Esophagus (tissue), 2 donors: ENCODE measurements around the gene ZBTB25. TPM values are rescaled to one million over a fixed set of nuclear protein-coding genes. Genes with fewer than 3 reads are reported as not detected.

ENCODE experiments used
- H3K27ac ChIP-seq, 2 donors: one replicate each; pipeline ENCODE4 v1.5.1; 2013; ENCODE audit warnings: low read depth in 2 of 2, mild to moderate bottlenecking in 2 of 2, inconsistent platforms in 1 of 2, low read length in 1 of 2, moderate library complexity in 1 of 2
- H3K27me3 ChIP-seq, 2 donors: one replicate each; pipeline ENCODE4 v1.6.1; 2013; ENCODE audit warnings: low read length in 2 of 2, control low read depth in 1 of 2, mild to moderate bottlenecking in 1 of 2; ENCODE audit not compliant: insufficient read depth in 2 of 2, control insufficient read depth in 1 of 2
- H3K36me3 ChIP-seq, 2 donors: one replicate each; pipeline ENCODE4 v1.6.1; 2013; ENCODE audit warnings: low read length in 1 of 2; ENCODE audit not compliant: control insufficient read depth in 2 of 2, insufficient read depth in 2 of 2
- H3K4me1 ChIP-seq, 2 donors: one replicate each; pipeline ENCODE4 v1.6.1; 2013; ENCODE audit warnings: low read length in 1 of 2; ENCODE audit not compliant: control insufficient read depth in 2 of 2, insufficient read depth in 2 of 2
- H3K4me3 ChIP-seq, 2 donors: one replicate each; pipeline ENCODE4 v1.5.1; 2013; ENCODE audit warnings: low read length in 2 of 2, mild to moderate bottlenecking in 2 of 2, low read depth in 1 of 2, moderate library complexity in 1 of 2
- H3K9me3 ChIP-seq, 2 donors: one replicate each; pipeline ENCODE4 v1.6.1; 2013; ENCODE audit warnings: mild to moderate bottlenecking in 2 of 2, low read depth in 1 of 2, low read length in 1 of 2, moderate library complexity in 1 of 2; ENCODE audit not compliant: control insufficient read depth in 2 of 2, insufficient read depth in 1 of 2
- WGBS, 2 donors: extraction: QIAGEN DNeasy Blood & Tissue Kit; methylation state at CpG; one replicate each; pipeline ENCODE4 v1.1.7; 2013; 5-methylcytosine and 5-hydroxymethylcytosine counted together
- polyA plus RNA-seq, 2 donors: library from polyadenylated mRNA; stranded (reverse); fragments of 200-250 nt; gene quantifications; one replicate each; pipeline ENCODE4 v1.2.3, GENCODE V29; 2013
- donor health status: healthy with polysubstance abuse.
- donor health status: Bipolar disorder and iron deficiency.

ZBTB25 gene
- polyA plus RNA-seq, 2 donors = 1.7 to 2.7 TPM

DNA sequence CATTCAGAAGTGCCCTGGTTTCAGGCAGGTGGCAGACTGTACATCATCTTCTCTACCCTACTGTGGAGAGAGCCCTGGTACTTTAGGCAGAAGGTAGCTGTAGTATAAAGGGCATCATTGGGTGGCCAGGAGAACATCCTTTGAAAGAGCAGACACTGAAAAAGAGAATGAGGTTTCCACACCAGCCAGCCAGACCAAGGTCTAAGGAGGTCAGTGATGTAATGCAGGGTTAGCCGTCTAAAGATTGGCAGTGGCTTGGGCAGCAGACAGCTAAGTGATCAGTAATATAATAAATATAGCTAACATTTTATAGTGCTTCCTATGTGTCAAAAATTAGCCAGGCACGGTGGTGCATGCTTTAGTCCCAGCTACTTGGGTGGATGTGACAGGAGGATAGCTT is 12.0 kb downstream of the ZBTB25 start:
- 83 to 86% methylated on average over 2 of the region's 2 CpGs for WGBS, 2 donors
- Histone ChIP-seq H3K27ac (no peak overlapping the region), H3K9me3 (no peaks in the 10 kb centered on the region), H3K4me1 (no peaks in the 10 kb centered on the region), H3K36me3 (peaks cover 6 to 13% of the 10 kb centered on the region in 2 donors), H3K4me3 (no peak overlapping the region), H3K27me3 (no peaks in the 10 kb centered on the region)

- Histone ChIP-seq H3K9me3 (no peaks in the 10 kb centered on the region), H3K36me3 (peaks cover 6 to 13% of the 10 kb centered on the region in 2 donors), H3K4me1 (no peaks in the 10 kb centered on the region), H3K27ac (no peak overlapping the region), H3K27me3 (no peaks in the 10 kb centered on the region), H3K4me3 (no peak overlapping the region)
- 80 to 86% methylated on average over 5 of the region's 5 CpGs for WGBS, 2 donors
Observed at GRCh38 chr14:64488590-64489099, 15.0 kb downstream of the ZBTB25 start.

DNA sequence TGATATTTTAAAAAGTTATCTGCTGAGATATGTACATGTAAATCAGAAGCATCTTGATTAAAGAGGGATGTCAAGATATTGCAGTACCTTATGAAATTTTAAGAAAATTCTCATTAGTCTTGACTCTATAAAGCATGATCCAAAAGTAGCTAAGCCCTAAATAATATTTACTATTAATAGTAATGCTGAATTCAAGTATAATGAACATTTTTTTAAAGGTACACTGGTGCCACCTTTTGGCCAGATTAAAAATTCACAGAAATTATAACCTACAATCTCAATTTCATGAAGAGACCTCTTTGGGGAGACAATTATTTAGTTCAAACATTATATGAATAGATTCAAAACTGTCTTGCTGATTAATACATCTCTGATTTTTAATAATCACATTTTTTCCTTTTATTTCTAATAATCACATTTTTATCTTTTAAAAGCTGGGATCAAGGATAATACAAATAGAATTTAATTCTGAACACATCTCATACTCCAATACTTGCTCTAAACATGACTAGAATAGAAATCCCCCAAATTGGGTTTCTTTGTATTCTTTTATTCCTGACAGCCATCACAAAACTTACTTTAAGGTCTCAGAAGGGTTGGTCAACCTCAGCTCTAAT is 24.9 kb downstream of the ZBTB25 start:
- no peak overlapping the region for H3K4me3 ChIP-seq
- no peak overlapping the region for H3K27ac ChIP-seq
- peaks cover 0 to 2% of the 10 kb centered on the region in 2 donors for H3K4me1 ChIP-seq
- H3K27me3 ChIP-seq = no peaks in the 10 kb centered on the region
- peaks cover 0 to 2% of the 10 kb centered on the region in 2 donors for H3K36me3 ChIP-seq
- no peaks in the 10 kb centered on the region for H3K9me3 ChIP-seq

DNA sequence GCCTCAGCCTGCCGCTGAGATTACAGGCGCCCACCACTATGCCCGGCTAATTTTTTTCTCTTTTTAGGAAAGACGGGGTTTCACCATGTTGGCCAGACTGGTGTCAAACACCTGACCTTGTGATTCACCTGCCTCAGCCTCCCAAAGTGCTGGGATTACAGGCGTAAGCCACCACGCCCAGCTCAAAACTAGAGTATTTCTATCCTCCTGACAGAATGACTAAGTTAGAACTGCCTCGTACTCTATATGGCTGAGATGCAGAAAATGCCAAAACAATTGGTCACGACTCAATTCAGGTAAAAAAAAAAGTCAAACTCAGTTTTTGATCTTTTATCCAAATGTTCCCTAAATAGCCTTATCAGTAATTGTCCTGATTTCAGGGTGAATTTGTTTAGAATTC is 27.2 kb downstream of the ZBTB25 start:
- Histone ChIP-seq H3K27ac (no peak overlapping the region), H3K36me3 (peaks cover 0 to 2% of the 10 kb centered on the region in 2 donors)
- WGBS, 2 donors = 86 to 91% methylated on average over 8 of the region's 8 CpGs

DNA sequence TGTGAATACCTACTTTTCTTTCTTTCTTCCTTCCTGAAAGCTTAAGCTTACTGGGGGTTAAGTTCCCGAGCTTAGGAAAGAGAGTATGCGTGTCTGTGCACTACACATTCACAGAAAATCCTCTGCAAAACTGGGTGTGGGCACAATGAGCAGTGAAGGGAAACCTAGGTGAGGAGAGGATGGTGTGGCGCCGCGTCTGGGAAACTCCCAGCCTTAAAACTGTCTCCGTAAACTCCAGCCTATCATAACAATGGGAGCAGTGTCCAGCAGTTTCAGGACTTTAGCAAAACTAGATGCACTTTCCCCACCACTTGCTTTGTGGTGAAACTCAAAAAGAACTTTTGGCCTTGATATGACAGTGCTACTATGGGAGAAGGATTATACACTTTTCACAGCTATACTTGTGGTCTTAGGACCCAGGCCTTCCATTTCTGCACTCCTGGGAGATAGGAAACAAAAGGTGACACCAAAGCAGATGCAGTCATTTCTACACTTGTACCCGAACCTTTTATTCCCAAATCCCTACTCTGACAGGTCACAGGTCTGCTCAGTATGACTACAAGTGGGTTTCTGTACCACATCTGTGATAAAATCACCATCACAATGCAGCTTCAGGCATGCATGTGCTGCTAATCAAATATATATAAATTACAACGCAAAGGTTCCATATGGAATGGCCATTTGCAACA is 27.9 kb downstream of the ZBTB25 start:
- H3K4me1 ChIP-seq = peaks cover 0 to 2% of the 10 kb centered on the region in 2 donors
- no peak overlapping the region for H3K27ac ChIP-seq
- peaks cover 0 to 2% of the 10 kb centered on the region in 2 donors for H3K36me3 ChIP-seq
- H3K4me3 ChIP-seq = no peak overlapping the region
- H3K27me3 ChIP-seq = no peaks in the 10 kb centered on the region
- no peaks in the 10 kb centered on the region for H3K9me3 ChIP-seq
- 85 to 87% methylated on average over 8 of the region's 8 CpGs for WGBS, 2 donors

More for the DNA sequence above, 27.2 kb downstream of the ZBTB25 start:
- no peak overlapping the region for H3K4me3 ChIP-seq
- H3K9me3 ChIP-seq = no peaks in the 10 kb centered on the region
- peaks cover 0 to 2% of the 10 kb centered on the region in 2 donors for H3K4me1 ChIP-seq
- no peaks in the 10 kb centered on the region for H3K27me3 ChIP-seq

DNA sequence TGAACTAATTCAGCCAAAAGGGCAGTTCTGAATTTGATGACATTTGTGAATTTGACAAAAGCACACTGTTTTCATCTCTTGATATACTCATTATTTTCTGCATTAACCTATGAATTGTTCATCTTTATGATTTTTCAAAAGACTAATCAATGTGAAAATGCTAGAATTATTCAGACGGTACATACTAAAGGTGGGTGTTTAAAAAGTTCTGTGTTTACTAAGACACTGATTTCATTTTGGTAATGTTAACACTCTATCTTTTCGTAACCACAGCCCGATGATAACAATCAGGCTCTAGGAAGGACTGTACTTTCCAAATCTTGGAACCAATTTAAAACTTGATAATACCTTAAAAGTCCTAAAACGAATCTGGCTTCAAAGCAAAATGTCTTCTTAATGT is 28.9 kb downstream of the ZBTB25 start:
- Histone ChIP-seq H3K36me3 (peaks cover 0 to 2% of the 10 kb centered on the region in 2 donors), H3K27me3 (no peaks in the 10 kb centered on the region), H3K4me1 (peaks cover 0 to 2% of the 10 kb centered on the region in 2 donors), H3K4me3 (no peak overlapping the region), H3K9me3 (no peaks in the 10 kb centered on the region), H3K27ac (no peak overlapping the region)
- 72 to 73% methylated on average over 4 of the region's 4 CpGs for WGBS, 2 donors

- whole genome bisulfite sequencing, 2 donors = 59 to 62% methylated on average over 2 of the region's 2 CpGs
- H3K36me3 ChIP-seq = peaks cover 0 to 2% of the 10 kb centered on the region in 2 donors
- no peaks in the 10 kb centered on the region for H3K27me3 ChIP-seq
- H3K27ac ChIP-seq = no peak overlapping the region
- H3K4me3 ChIP-seq = no peak overlapping the region
- H3K9me3 ChIP-seq = no peaks in the 10 kb centered on the region
- peaks cover 0 to 2% of the 10 kb centered on the region in 2 donors for H3K4me1 ChIP-seq
Observed at GRCh38 chr14:64474041-64474440, 29.6 kb downstream of the ZBTB25 start.

DNA sequence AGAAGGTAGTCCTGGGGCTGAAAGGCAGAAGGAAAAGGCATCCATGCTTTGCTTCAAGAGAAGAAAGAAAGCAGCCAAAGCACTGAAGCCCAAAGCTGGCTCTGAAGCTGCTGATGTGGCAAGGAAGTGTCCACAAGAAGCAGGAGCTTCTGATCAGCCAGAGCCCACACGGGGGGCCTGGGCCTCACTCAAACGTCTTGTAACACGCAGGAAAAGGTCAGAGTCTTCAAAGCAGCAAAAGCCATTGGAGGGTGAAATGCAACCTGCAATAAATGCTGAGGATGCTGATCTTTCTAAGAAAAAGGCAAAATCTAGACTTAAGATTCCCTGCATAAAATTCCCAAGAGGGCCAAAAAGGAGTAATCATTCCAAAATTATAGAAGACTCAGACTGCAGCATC is 35.2 kb downstream of the ZBTB25 start:
- 69 to 75% methylated on average over 3 of the region's 3 CpGs for WGBS, 2 donors
- no peak overlapping the region for H3K27ac ChIP-seq
- H3K36me3 ChIP-seq = no peaks in the 10 kb centered on the region

GRCh38 chr14:64467566-64467965 is 36.1 kb downstream of the ZBTB25 start:
- Histone ChIP-seq H3K4me3 (no peak overlapping the region), H3K27ac (no peak overlapping the region), H3K27me3 (no peaks in the 10 kb centered on the region), H3K36me3 (no peaks in the 10 kb centered on the region), H3K9me3 (no peaks in the 10 kb centered on the region), H3K4me1 (no peaks in the 10 kb centered on the region)

More for the DNA sequence above, 35.2 kb downstream of the ZBTB25 start:
- no peaks in the 10 kb centered on the region for H3K4me1 ChIP-seq
- H3K4me3 ChIP-seq = no peak overlapping the region
- H3K27me3 ChIP-seq = no peaks in the 10 kb centered on the region
- H3K9me3 ChIP-seq = no peaks in the 10 kb centered on the region

- 76 to 81% methylated on average over 3 of the region's 3 CpGs for WGBS, 2 donors
- Histone ChIP-seq H3K36me3 (no peaks in the 10 kb centered on the region), H3K4me3 (no peak overlapping the region), H3K9me3 (no peaks in the 10 kb centered on the region), H3K4me1 (no peaks in the 10 kb centered on the region), H3K27ac (no peak overlapping the region), H3K27me3 (no peaks in the 10 kb centered on the region)
Observed at GRCh38 chr14:64467101-64467500, 36.5 kb downstream of the ZBTB25 start.
